ENCODE results near the gene COMMD8.
A peak's percentile ranks its signal among the peaks of the same experiment; 100 is the strongest.

COMMD8 gene

GRCh38 chr4:47471064-47471463 lies 7.6 kb upstream of the COMMD8 start:
- DNase-seq, result no peak

DNA sequence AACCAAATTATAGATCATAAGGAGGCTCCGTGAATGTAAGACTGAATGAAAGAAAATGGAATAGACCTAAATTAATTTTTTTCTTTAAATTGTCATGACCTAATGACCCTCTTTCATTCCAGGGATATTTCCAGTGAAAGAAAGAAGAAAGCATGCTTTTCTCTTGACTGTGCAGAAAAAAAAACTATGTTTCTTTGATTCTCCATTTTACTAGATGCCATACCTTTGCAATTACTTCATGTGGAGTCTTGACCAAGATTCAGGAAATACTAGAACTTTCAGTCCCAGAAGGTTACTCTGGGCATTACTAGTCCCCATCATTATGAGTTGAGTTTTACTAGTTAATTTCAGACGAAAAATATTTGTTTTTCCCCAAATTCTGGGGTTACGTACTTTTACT lies 6.4 kb upstream of the COMMD8 start:
- DNase-seq, result no peak

GRCh38 chr4:47468706-47469365 lies 5.3 kb upstream of the COMMD8 start:
- DNase-seq, result peak; percentile 6

DNA sequence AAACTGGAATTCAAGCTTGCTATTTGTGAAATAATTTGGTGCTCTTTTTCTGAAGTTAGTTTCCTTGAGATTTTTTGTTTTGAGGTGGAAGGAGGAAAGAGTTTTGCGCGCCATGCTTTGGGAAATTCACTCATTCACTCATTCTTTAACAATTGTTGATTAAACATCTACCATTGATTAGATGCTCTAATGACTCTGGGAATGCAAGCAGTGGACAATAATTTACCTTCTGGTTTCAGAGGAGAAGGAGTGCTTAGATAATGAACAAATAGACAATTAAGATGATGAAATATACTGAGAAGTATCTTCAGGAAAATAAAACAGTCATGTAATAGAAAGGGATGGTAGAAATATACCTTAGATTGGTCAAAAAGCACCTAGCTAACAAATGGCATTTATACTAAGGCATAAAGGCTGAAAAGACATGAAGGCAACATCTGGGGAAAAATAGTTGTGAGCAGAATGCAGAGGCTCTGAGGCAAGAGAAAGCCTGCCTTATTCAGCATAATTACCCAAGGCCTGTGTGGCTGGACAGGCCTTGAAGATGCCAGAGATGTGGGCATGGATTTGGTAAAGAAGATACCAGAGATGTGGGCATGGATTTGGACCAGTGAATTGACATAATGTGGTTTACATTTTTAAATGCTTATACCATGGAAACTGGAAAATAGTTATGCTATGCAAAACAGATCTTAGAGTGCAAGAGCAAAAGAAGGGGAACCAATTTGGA lies 2.7 kb upstream of the COMMD8 start:
- DNase-seq, result no peak

DNA sequence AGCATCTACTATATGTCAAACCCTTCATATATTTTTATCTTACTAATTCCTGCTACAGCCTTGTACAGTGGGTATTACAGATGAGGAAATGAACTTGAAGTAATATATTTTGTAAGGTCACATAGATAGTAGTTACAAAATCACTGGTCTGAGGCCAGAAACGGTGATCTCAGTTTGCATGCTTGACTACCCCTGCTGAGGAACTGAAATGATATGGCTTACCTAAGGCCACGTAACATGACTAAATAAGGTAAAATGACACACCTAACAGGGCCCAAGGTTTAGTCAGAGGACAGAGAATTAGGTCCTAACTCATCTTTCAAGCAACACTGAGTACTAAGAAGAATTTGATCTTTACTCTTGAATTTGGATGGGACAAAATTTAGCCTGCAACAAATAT lies 1.5 kb upstream of the COMMD8 start:
- no peak for DNase-seq

- no peak for DNase-seq
These were observed 685 bp downstream of the COMMD8 start for GRCh38 chr4:47462799-47463234.

- DNase-seq, result no peak
These were observed 11.8 kb downstream of the COMMD8 start for GRCh38 chr4:47451657-47452056.

DNA sequence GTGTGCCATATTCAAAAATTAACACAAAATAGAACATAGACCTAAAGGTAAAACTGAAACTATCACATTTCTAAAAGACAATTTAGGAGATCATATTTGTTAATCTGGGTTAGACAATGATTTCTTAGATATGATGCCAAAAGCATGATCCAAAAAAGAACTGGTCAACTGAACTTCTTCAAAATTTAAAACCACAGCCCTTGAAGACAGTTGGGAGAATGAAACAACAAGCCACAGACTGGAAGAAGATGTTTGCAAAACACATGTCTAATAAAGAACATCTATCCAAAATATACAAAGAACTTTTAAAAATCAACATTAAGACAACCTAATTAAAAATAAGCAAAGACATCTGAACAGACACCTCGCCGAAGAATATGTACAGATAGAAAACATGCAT lies 19.5 kb downstream of the COMMD8 start:
- no peak for DNase-seq

- no peak for DNase-seq
These were observed 20.5 kb downstream of the COMMD8 start for GRCh38 chr4:47442980-47443379.

DNA sequence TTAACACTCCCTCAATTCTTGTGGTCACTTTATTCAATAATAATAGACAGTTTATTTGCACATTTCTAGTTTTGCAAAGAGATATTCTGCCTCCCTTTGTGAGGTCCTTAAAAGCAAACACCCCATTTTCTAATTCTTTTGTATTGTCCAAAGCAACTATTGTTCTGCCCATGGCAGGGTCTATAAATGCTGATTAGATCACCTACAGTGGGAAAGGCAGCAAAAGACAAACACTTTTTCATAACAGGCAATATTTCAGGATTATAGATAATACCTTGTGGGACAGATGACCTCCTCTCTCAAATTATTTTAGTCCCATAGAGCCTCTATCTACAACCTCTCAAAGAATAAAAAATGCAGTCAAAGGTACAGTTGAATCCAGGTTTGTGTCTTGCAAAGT lies 28.6 kb downstream of the COMMD8 start:
- DNase-seq, result no peak

- no peak for DNase-seq
These were observed 30.8 kb downstream of the COMMD8 start for GRCh38 chr4:47432749-47433148.

DNA sequence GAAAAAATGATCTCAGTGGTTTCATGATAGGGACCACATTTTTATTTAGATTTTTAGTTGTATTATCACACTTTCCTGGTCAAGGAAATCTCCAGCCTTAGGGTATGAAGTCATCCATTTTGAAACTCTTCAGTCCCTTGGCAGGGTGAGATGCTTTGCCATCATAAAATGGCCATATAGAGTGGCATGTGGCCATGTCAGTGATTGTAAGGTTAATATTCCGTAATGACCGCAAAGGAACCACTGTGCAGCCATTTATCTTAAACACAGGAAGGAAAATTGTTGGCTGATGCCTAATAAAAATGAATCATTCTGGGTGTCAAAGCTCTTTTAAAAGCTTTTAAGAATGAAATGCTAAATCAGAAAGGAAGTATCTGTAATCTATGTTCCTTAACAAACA lies 35.6 kb downstream of the COMMD8 start:
- no peak for DNase-seq

DNA sequence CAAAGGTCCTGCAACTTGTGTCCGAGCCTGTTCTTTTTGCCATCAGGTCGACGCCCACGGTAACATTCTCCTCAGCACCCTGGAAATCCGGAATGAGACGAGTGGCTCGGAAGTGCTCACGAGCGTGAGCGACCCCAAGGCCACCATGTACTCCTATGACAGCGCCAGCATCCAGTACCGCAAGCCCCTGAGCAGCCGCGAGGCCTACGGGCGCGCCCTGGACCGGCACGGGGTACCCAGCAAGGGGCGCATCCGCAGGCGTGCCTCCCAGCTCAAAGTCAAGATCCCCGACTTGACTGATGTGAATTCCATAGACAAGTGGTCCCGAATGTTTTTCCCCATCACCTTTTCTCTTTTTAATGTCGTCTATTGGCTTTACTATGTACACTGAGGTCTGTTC lies 37.9 kb downstream of the COMMD8 start:
- DNase-seq, result no peak

DNA sequence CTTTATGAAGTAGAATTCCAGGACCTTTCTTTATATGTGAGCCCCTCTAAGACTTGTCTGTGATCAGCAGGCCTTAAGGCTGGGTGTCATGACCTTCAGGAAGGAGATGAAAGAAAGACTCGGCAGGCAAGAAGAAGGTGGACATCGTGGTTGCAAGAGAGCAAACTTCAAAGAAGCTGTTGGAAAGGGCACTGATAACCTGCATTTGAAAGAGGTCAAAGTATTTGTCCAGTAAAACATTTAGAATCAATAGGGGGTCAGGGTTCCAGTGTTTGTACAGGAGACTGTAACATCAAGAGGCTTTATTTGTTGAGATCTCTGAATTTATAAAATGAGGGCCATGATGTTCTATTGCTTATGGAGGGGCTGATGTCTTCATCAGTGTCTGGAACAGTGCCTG lies 44.2 kb downstream of the COMMD8 start:
- DNase-seq, result no peak

DNA sequence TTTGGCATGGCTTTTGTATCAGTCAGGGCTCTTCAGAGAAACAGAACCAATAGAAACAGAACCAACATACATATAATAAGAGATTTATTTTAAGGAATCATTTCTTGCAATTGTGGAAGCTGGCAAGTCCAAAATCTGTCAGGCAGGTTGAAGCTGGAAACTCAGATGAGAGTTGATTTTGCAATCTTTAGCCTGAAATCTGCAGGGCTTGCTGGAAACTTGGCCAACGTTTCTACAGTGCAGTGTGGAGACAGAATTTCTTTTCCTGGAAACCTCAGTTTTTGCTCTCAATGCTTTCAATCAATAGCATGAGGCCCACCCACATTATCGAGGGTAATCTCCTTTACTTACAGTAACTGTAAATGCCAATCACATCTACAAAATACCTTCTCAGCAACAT lies 45.4 kb downstream of the COMMD8 start:
- no peak for DNase-seq

- DNase-seq, result no peak
These were observed 47.8 kb downstream of the COMMD8 start for GRCh38 chr4:47415719-47416118.

GRCh38 chr4:47413521-47413920 lies 50.0 kb downstream of the COMMD8 start:
- DNase-seq, result no peak

DNA sequence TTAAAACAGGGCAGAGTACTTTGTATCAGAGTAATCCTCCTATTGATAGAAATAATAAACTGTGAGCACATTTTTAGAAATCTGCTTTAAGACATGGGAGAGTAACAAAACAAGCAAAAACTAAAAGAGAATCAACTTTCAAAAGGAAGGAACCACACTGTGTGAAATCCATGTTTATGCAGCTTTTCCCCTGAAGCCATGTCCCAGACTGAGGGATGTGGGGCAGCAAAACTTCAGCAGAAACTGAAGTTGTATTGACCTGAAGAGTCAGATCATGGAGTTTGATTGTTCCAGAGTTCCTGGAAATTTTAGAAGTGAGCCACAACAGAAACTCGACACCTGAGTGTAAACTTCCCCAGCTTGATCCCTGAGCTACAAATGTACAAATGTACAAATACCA lies 53.2 kb downstream of the COMMD8 start:
- no peak for DNase-seq

DNA sequence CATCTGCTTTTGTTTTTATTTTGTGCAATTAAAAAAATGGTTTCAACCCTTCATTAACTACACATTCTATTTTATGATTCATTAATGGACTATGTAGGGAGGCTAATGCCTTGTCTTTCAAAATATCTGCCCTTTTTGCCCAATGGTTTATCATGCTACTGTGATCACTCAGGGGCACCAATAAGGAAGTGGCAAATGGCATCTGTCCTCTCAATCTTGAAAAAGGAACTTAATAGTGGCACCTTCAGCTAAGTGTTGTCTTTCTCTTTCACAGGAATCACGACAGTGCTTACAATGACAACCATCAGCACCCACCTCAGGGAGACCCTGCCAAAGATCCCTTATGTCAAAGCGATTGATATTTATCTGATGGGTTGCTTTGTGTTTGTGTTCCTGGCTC lies 57.1 kb downstream of the COMMD8 start:
- no peak for DNase-seq
